CD4-positive, alpha-beta T cell (primary cell): ENCODE measurements around the gene YY1. TPM values are rescaled to one million over a fixed set of nuclear protein-coding genes. Genes with fewer than 3 reads are reported as not detected.

Experiments used
- ATAC-seq: fragments of 200-7000 bp; cut with Tn5 transposase; one replicate; pipeline ENCODE4 v1.10.0; 2022; ENCODE audit warnings: mild to moderate bottlenecking; ENCODE audit not compliant: poor library complexity
- CTCF ChIA-PET: fragments of 350-600 bp; sonication (Branson Sonifier 250); formaldehyde crosslinking; loops from one replicate; lab custom pipeline; 2021; ENCODE audit warnings: antibody characterized with exemption, inconsistent platforms; lab: Charles Lee
- POLR2A ChIA-PET: fragments of 350-600 bp; sonication (Branson Sonifier 250); formaldehyde crosslinking; loops from one replicate; lab custom pipeline; 2021; ENCODE audit warnings: antibody characterized with exemption, inconsistent platforms; lab: Charles Lee
- DNase-seq, 14 experiments: peaks; one replicate each; pipeline ENCODE4 v3.0.0-alpha.2; 2013 to 2020; ENCODE audit warnings: mixed read lengths in 2 of 14
- H3K27ac ChIP-seq, 2 donors: one replicate each; pipeline versions ENCODE4 v1.5.1 to v1.7.0; 2013; ENCODE audit warnings: low read length in 2 of 2, low read depth in 1 of 2, mild to moderate bottlenecking in 1 of 2
- H3K27me3 ChIP-seq, 2 experiments: 1 replicate in 1 of 2; 2 replicates in 1 of 2; pipeline versions ENCODE4 v1.6.1 to v1.7.0; 2013; ENCODE audit warnings: low read length in 2 of 2, control low read depth in 1 of 2, mild to moderate bottlenecking in 1 of 2, moderate library complexity in 1 of 2; ENCODE audit not compliant: insufficient read depth in 2 of 2, control insufficient read depth in 1 of 2
- H3K36me3 ChIP-seq: one replicate; pipeline ENCODE4 v1.6.1; 2013; ENCODE audit warnings: low read length, control low read depth; ENCODE audit not compliant: insufficient read depth
- H3K4me1 ChIP-seq: one replicate; pipeline ENCODE4 v1.6.1; 2013; ENCODE audit warnings: low read length, control low read depth; ENCODE audit not compliant: insufficient read depth
- H3K4me3 ChIP-seq: one replicate; pipeline ENCODE4 v1.5.1; 2013; ENCODE audit warnings: mild to moderate bottlenecking, low read length, moderate library complexity
- H3K9me3 ChIP-seq, 2 experiments: 1 replicate in 1 of 2; 2 replicates in 1 of 2; pipeline versions ENCODE4 v1.6.1 to v1.7.0; 2013; ENCODE audit warnings: low read length in 2 of 2, mild to moderate bottlenecking in 2 of 2, control low read depth in 1 of 2, moderate library complexity in 1 of 2; ENCODE audit not compliant: control insufficient read depth in 1 of 2, insufficient read depth in 1 of 2
- H3K27ac Mint-ChIP-seq: one replicate; pipeline ENCODE4 v1.8.0; 2020; ENCODE audit warnings: mixed read lengths
- H3K27me3 Mint-ChIP-seq: one replicate; pipeline ENCODE4 v1.8.0; 2021; ENCODE audit warnings: mixed read lengths
- H3K36me3 Mint-ChIP-seq: one replicate; pipeline ENCODE4 v1.8.0; 2021; ENCODE audit warnings: low read depth, mixed read lengths
- H3K4me1 Mint-ChIP-seq: one replicate; pipeline ENCODE4 v1.8.0; 2021; ENCODE audit warnings: low read depth, mixed read lengths
- H3K4me3 Mint-ChIP-seq: one replicate; pipeline ENCODE4 v1.8.0; 2020; ENCODE audit warnings: mild to moderate bottlenecking, mixed read lengths
- H3K9me3 Mint-ChIP-seq: one replicate; pipeline ENCODE4 v1.8.0; 2020; ENCODE audit warnings: mixed read lengths
- intact Hi-C, 2 experiments: fragments of 100-400 bp; cut with DNase I in 1 of 2; cut with micrococcal nuclease in 1 of 2; formaldehyde crosslinking; loops; one replicate each; pipeline versions ENCODE4 v1.15.1 to v1.9.0; 2023 to 2025; cut with DNase I, micrococcal nuclease
- total RNA-seq, 174 experiments: library from RNA in 2 of 174; stranded (reverse) in 2 of 174; gene quantifications; one replicate each; pipeline ENCODE4 v1.2.3 and lab custom pipeline; 2021 to 2026
- TF ChIP-seq, protein P1 (sequence below): fragments of 200-600 bp; IDR thresholded peaks from one replicate; pipeline ENCODE4 v1.8.0; 2022; ENCODE audit warnings: antibody characterized with exemption, mild to moderate bottlenecking

YY1 gene
- total RNA-seq, 2 experiments from 2014 or later: 68.9 to 70.4 TPM

DNA sequence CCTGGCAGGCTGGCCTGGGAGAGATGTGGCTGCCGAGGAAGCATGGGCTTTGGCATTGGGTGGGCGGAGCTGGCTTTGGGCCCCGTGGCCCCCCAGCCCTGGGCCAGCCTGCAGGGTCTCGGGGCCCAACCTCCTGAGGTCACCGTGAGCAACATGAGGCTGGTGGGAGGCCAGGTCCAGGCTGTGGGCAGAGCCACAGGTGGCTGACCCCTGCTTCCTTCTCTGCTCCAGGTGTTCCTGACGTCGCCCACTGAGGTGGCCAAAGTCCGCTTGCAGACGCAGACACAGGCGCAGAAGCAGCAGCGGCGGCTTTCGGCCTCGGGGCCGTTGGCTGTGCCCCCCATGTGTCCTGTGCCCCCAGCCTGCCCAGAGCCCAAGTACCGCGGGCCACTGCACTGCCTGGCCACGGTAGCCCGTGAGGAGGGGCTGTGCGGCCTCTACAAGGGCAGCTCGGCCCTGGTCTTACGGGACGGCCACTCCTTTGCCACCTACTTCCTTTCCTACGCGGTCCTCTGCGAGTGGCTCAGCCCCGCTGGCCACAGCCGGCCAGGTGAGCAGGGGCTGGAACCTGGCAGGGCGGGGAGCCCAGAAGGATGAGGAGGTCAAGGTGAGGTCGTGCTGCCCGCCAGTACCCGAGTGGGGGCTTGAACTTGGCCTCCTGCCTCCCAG, 89.7 kb downstream of the YY1 start:
- ATAC-seq (no peak), DNase-seq (no peak)
- ChIA-PET CTCF (no interaction called here), POLR2A (no interaction called here)
- Histone ChIP-seq H3K9me3 (no peaks in the 10 kb centered on the region), H3K36me3 (peaks cover 2% of the 10 kb centered on the region), H3K27me3 (no peaks in the 10 kb centered on the region), H3K27ac (no peak overlapping the region), H3K4me3 (no peak overlapping the region), H3K4me1 (no peaks in the 10 kb centered on the region)
- Mint-ChIP-seq H3K4me3 (no peak overlapping the region), H3K27ac (no peak overlapping the region), H3K9me3 (no peaks in the 10 kb centered on the region), H3K4me1 (no peaks in the 10 kb centered on the region), H3K27me3 (no peaks in the 10 kb centered on the region), H3K36me3 (no peaks in the 10 kb centered on the region)
- intact Hi-C loops: no loop called here
- TF ChIP-seq, protein P1, sequence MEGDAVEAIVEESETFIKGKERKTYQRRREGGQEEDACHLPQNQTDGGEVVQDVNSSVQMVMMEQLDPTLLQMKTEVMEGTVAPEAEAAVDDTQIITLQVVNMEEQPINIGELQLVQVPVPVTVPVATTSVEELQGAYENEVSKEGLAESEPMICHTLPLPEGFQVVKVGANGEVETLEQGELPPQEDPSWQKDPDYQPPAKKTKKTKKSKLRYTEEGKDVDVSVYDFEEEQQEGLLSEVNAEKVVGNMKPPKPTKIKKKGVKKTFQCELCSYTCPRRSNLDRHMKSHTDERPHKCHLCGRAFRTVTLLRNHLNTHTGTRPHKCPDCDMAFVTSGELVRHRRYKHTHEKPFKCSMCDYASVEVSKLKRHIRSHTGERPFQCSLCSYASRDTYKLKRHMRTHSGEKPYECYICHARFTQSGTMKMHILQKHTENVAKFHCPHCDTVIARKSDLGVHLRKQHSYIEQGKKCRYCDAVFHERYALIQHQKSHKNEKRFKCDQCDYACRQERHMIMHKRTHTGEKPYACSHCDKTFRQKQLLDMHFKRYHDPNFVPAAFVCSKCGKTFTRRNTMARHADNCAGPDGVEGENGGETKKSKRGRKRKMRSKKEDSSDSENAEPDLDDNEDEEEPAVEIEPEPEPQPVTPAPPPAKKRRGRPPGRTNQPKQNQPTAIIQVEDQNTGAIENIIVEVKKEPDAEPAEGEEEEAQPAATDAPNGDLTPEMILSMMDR: no peak

GRCh38 chr14:100329233-100330006, 90.5 kb downstream of the YY1 start:
- intact Hi-C loops: no loop called here
- ChIA-PET CTCF (no interaction called here), POLR2A (no interaction called here)
- Histone ChIP-seq H3K27me3 (no peaks in the 10 kb centered on the region), H3K9me3 (no peaks in the 10 kb centered on the region), H3K27ac (no peak overlapping the region), H3K36me3 (peaks cover 2% of the 10 kb centered on the region), H3K4me1 (no peaks in the 10 kb centered on the region), H3K4me3 (no peak overlapping the region)
- H3K4me1 Mint-ChIP-seq: no peaks in the 10 kb centered on the region
- H3K36me3 Mint-ChIP-seq: peaks cover 2% of the 10 kb centered on the region
- H3K27me3 Mint-ChIP-seq: no peaks in the 10 kb centered on the region
- TF ChIP-seq, protein P1: no peak
- no peak overlapping the region for H3K4me3 Mint-ChIP-seq
- DNase-seq: no peak
- H3K27ac Mint-ChIP-seq: no peak overlapping the region
- no peaks in the 10 kb centered on the region for H3K9me3 Mint-ChIP-seq
- no peak for ATAC-seq

- ATAC-seq: no peak
- Histone ChIP-seq H3K36me3 (peaks cover 2% of the 10 kb centered on the region), H3K4me1 (no peaks in the 10 kb centered on the region), H3K27me3 (no peaks in the 10 kb centered on the region), H3K4me3 (no peak overlapping the region), H3K9me3 (no peaks in the 10 kb centered on the region), H3K27ac (no peak overlapping the region)
- no peak for DNase-seq
- no peaks in the 10 kb centered on the region for H3K9me3 Mint-ChIP-seq
- no peak overlapping the region for H3K4me3 Mint-ChIP-seq
- no peaks in the 10 kb centered on the region for H3K27me3 Mint-ChIP-seq
- no peak overlapping the region for H3K27ac Mint-ChIP-seq
- CTCF ChIA-PET: no interaction called here
- intact Hi-C loops: no loop called here
- no peaks in the 10 kb centered on the region for H3K4me1 Mint-ChIP-seq
- peaks cover 7% of the 10 kb centered on the region for H3K36me3 Mint-ChIP-seq
- TF ChIP-seq, protein P1: no peak
- POLR2A ChIA-PET: no interaction called here
Observed at GRCh38 chr14:100330007-100330344, 91.0 kb downstream of the YY1 start.
